Right lobe of liver (tissue), 4 donors: Measurements from ENCODE around the gene ZNF786.

ENCODE experiments used
- POLR2A ChIP-seq: fragments of 450-650 bp; IDR thresholded peaks from one replicate; pipeline ENCODE4 v1.6.1; 2017; ENCODE audit warnings: antibody characterized with exemption, mild to moderate bottlenecking
- TF ChIP-seq, protein P1 (sequence below), 4 donors: fragments of 200-600 bp in 3 of 4; fragments of 450-650 bp in 1 of 4; IDR thresholded peaks; one replicate each; pipeline versions ENCODE4 v1.5.1 to v1.8.0; 2016 to 2022; ENCODE audit warnings: antibody characterized with exemption in 4 of 4, mild to moderate bottlenecking in 2 of 4
- donor health status: DM: no; HTN: no; CAD: no.
- donor health status: DM: no; HTN: no; CAD: no.
- donor health status: DM: no; HTN: yes; CAD: no.

DNA sequence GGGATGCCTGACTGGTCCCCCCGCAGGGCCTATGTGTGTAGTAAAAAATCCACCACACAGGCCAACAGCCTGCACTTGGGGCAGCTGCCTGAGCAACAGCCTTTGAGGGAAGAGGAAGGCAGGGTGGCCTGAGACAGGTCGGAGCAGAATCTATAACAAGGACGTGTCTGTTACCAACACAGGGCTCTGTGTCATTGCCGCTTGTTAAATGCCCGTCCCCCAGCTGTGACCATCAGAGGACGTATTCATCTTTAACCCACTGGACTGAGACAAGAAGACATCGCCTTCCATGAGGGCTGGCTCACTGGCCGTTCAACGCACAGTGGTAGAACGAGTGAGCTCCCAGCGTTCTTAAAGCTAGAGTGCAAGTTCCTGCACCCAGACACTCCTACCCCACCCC lies 70.0 kb downstream of the ZNF786 start:
- TF ChIP-seq, protein P1, sequence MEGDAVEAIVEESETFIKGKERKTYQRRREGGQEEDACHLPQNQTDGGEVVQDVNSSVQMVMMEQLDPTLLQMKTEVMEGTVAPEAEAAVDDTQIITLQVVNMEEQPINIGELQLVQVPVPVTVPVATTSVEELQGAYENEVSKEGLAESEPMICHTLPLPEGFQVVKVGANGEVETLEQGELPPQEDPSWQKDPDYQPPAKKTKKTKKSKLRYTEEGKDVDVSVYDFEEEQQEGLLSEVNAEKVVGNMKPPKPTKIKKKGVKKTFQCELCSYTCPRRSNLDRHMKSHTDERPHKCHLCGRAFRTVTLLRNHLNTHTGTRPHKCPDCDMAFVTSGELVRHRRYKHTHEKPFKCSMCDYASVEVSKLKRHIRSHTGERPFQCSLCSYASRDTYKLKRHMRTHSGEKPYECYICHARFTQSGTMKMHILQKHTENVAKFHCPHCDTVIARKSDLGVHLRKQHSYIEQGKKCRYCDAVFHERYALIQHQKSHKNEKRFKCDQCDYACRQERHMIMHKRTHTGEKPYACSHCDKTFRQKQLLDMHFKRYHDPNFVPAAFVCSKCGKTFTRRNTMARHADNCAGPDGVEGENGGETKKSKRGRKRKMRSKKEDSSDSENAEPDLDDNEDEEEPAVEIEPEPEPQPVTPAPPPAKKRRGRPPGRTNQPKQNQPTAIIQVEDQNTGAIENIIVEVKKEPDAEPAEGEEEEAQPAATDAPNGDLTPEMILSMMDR (IDR thresholded peaks at IDR 0.05) = no peak
- TF ChIP-seq POLR2A = no peak
